ENCODE measurements around the gene PDE6D. TPM values are rescaled to one million over a fixed set of nuclear protein-coding genes. Genes with fewer than 3 reads are reported as not detected.

The PDE6D gene
- total and polyA plus RNA-seq, 7 experiments from 2014 or later, result 14.3 to 55.3 (median 27.0) TPM

- Mint-ChIP-seq H3K4me1 (peaks cover 0 to 17% (median 9%) of the 10 kb centered on the region in 7 donors), H3K27ac (peak overlapping the region in 1 of 9 donors; percentile 8), H3K36me3 (peaks cover 0 to 4% (median 0%) of the 10 kb centered on the region in 5 donors), H3K27me3 (peaks cover 13 to 22% (median 16%) of the 10 kb centered on the region in 5 donors), H3K4me3 (no peak overlapping the region), H3K9me3 (peaks cover 0 to 1% (median 0%) of the 10 kb centered on the region in 11 donors)
- no peaks in the 10 kb centered on the region for H3K27me3 ChIP-seq (ENCODE audit: control insufficient read depth in 2 of 2, insufficient read depth in 2 of 2, low read length in 2 of 2)
- POLR2A ChIA-PET, result interaction anchor here (0.7 to 11.6 kb wide), 4 partner anchors 21 to 55 kb away, joined by 3 to 80 read pairs (median 6); partner anchors contain the start of gene PTMA
- H3K36me3 ChIP-seq (ENCODE audit: control insufficient read depth in 2 of 3, insufficient read depth in 3 of 3, low read length in 3 of 3), result no peaks in the 10 kb centered on the region
- CTCF ChIA-PET, result interaction anchor here (0.8 to 21.3 kb wide), 10 partner anchors 10 to 84 kb away, joined by 3 to 475 read pairs (median 4); partner anchors contain the start of gene PTMA
- no peak overlapping the region for H3K27ac ChIP-seq (ENCODE audit: low read depth, low read length)
- no peaks in the 10 kb centered on the region for H3K9me3 ChIP-seq (ENCODE audit: control insufficient read depth in 2 of 3, low read length in 3 of 3)
- ATAC-seq (no peak), DNase-seq (no peak)
- no peak overlapping the region for H3K4me3 ChIP-seq (ENCODE audit: low read length)
- intact Hi-C loops (cut with micrococcal nuclease), result loop anchor here (1.0 to 2.0 kb wide), 4 partner anchors 9 to 29 kb away; no protein-coding TSS in a partner anchor
- H3K4me1 ChIP-seq (ENCODE audit: control insufficient read depth in 2 of 2, insufficient read depth in 2 of 2, low read length in 2 of 2), result no peaks in the 10 kb centered on the region
These were observed 94.6 kb downstream of the PDE6D start for GRCh38 chr2:231686192-231687100.

GRCh38 chr2:231685349-231686191 lies 95.5 kb downstream of the PDE6D start:
- ChIA-PET CTCF (interaction anchor here (0.8 to 21.3 kb wide), 8 partner anchors 9 to 83 kb away, joined by 3 to 475 read pairs (median 4); partner anchors contain the start of gene PTMA), POLR2A (interaction anchor here (1.3 to 11.6 kb wide), 3 partner anchors 21 to 28 kb away, joined by 6 to 80 read pairs (median 6); partner anchors contain the start of gene PTMA)
- ATAC-seq, result no peak
- peaks cover 15 to 24% (median 18%) of the 10 kb centered on the region in 5 donors for H3K27me3 Mint-ChIP-seq
- Histone ChIP-seq H3K27ac (ENCODE audit: low read depth, low read length) (no peak overlapping the region), H3K9me3 (ENCODE audit: control insufficient read depth in 2 of 3, low read length in 3 of 3) (no peaks in the 10 kb centered on the region), H3K36me3 (ENCODE audit: control insufficient read depth in 2 of 3, insufficient read depth in 3 of 3, low read length in 3 of 3) (no peaks in the 10 kb centered on the region), H3K4me1 (ENCODE audit: control insufficient read depth in 2 of 2, insufficient read depth in 2 of 2, low read length in 2 of 2) (no peaks in the 10 kb centered on the region), H3K4me3 (ENCODE audit: low read length) (no peak overlapping the region), H3K27me3 (ENCODE audit: control insufficient read depth in 2 of 2, insufficient read depth in 2 of 2, low read length in 2 of 2) (no peaks in the 10 kb centered on the region)
- peaks cover 0 to 2% (median 0%) of the 10 kb centered on the region in 11 donors for H3K9me3 Mint-ChIP-seq
- H3K36me3 Mint-ChIP-seq, result peaks cover 0 to 5% (median 0%) of the 10 kb centered on the region in 5 donors
- no peak for DNase-seq
- peaks cover 0 to 17% (median 11%) of the 10 kb centered on the region in 7 donors for H3K4me1 Mint-ChIP-seq
- no peak overlapping the region for H3K27ac Mint-ChIP-seq
- H3K4me3 Mint-ChIP-seq, result no peak overlapping the region
- intact Hi-C loops (cut with micrococcal nuclease), result loop anchor here in 1 of 2 donors (2.0 kb wide), 1 partner anchor 29 kb away; no protein-coding TSS in a partner anchor

- no peaks in the 10 kb centered on the region for H3K4me1 ChIP-seq (ENCODE audit: control insufficient read depth in 2 of 2, insufficient read depth in 2 of 2, low read length in 2 of 2)
- intact Hi-C loops (cut with micrococcal nuclease), result no loop called here
- no peak for ATAC-seq
- Mint-ChIP-seq H3K9me3 (peaks cover 0 to 2% (median 0%) of the 10 kb centered on the region in 11 donors), H3K4me1 (peaks cover 0 to 17% (median 11%) of the 10 kb centered on the region in 7 donors), H3K4me3 (no peak overlapping the region), H3K27me3 (peaks cover 15 to 24% (median 22%) of the 10 kb centered on the region in 5 donors), H3K36me3 (peaks cover 0 to 5% (median 0%) of the 10 kb centered on the region in 5 donors), H3K27ac (no peak overlapping the region)
- H3K36me3 ChIP-seq (ENCODE audit: control insufficient read depth in 2 of 3, insufficient read depth in 3 of 3, low read length in 3 of 3), result no peaks in the 10 kb centered on the region
- no peaks in the 10 kb centered on the region for H3K9me3 ChIP-seq (ENCODE audit: control insufficient read depth in 2 of 3, low read length in 3 of 3)
- DNase-seq, result no peak
- H3K27me3 ChIP-seq (ENCODE audit: control insufficient read depth in 2 of 2, insufficient read depth in 2 of 2, low read length in 2 of 2), result no peaks in the 10 kb centered on the region
- ChIA-PET POLR2A (interaction anchor here (1.3 to 11.6 kb wide), 3 partner anchors 22 to 29 kb away, joined by 6 to 80 read pairs (median 6); partner anchors contain the start of gene PTMA), CTCF (interaction anchor here (0.7 to 21.3 kb wide), 6 partner anchors 8 to 87 kb away, joined by 3 to 475 read pairs (median 10); partner anchors contain the start of gene PTMA)
- no peak overlapping the region for H3K4me3 ChIP-seq (ENCODE audit: low read length)
- H3K27ac ChIP-seq (ENCODE audit: low read depth, low read length), result no peak overlapping the region
These were observed 96.5 kb downstream of the PDE6D start for GRCh38 chr2:231684314-231685223.

GRCh38 chr2:231683292-231684235 lies 97.5 kb downstream of the PDE6D start:
- peaks cover 0 to 2% (median 0%) of the 10 kb centered on the region in 11 donors for H3K9me3 Mint-ChIP-seq
- Histone ChIP-seq H3K9me3 (ENCODE audit: control insufficient read depth in 2 of 3, low read length in 3 of 3) (no peaks in the 10 kb centered on the region), H3K36me3 (ENCODE audit: control insufficient read depth in 2 of 3, insufficient read depth in 3 of 3, low read length in 3 of 3) (no peaks in the 10 kb centered on the region), H3K4me1 (ENCODE audit: control insufficient read depth in 2 of 2, insufficient read depth in 2 of 2, low read length in 2 of 2) (no peaks in the 10 kb centered on the region), H3K27ac (ENCODE audit: low read depth, low read length) (no peak overlapping the region), H3K4me3 (ENCODE audit: low read length) (no peak overlapping the region), H3K27me3 (ENCODE audit: control insufficient read depth in 2 of 2, insufficient read depth in 2 of 2, low read length in 2 of 2) (no peaks in the 10 kb centered on the region)
- ChIA-PET POLR2A (interaction anchor here (2.4 to 11.6 kb wide), 3 partner anchors 24 to 30 kb away, joined by 6 to 80 read pairs (median 75); partner anchors contain the start of gene PTMA), CTCF (interaction anchor here (0.7 to 21.3 kb wide), 3 partner anchors 7 to 86 kb away, joined by 3 to 475 read pairs (median 45); no protein-coding TSS in a partner anchor)
- peaks cover 15 to 28% (median 22%) of the 10 kb centered on the region in 5 donors for H3K27me3 Mint-ChIP-seq
- peaks cover 0 to 17% (median 11%) of the 10 kb centered on the region in 7 donors for H3K4me1 Mint-ChIP-seq
- peaks cover 0 to 5% (median 0%) of the 10 kb centered on the region in 5 donors for H3K36me3 Mint-ChIP-seq
- no peak for DNase-seq
- no peak overlapping the region for H3K4me3 Mint-ChIP-seq
- intact Hi-C loops (cut with micrococcal nuclease), result no loop called here
- ATAC-seq, result no peak
- no peak overlapping the region for H3K27ac Mint-ChIP-seq
